Endometrial microvascular endothelial cells (primary cell): Measurements from ENCODE around the gene TMEM150C. TPM values are rescaled to one million over a fixed set of nuclear protein-coding genes. Genes with fewer than 3 reads are reported as not detected.

ENCODE experiments used
- in situ Hi-C: cut with HindIII; loops from 2 replicates; pipeline ENCODE4 v1.10.0; 2017; ENCODE audit warnings: low sequenced_read_pairs, low pct_unique_long_range_greater_than_20kb; ENCODE audit errors: inconsistent ontology term
- total RNA-seq: library from RNA; depleted of rRNA; stranded (reverse); fragments of >200 nt; gene quantifications from one replicate; pipeline ENCODE4 v1.2.3, GENCODE V29; 2015; ENCODE audit errors: inconsistent ontology term

TMEM150C gene
- total RNA-seq, 1 donor from 2014 or later, result 0.93 TPM

DNA sequence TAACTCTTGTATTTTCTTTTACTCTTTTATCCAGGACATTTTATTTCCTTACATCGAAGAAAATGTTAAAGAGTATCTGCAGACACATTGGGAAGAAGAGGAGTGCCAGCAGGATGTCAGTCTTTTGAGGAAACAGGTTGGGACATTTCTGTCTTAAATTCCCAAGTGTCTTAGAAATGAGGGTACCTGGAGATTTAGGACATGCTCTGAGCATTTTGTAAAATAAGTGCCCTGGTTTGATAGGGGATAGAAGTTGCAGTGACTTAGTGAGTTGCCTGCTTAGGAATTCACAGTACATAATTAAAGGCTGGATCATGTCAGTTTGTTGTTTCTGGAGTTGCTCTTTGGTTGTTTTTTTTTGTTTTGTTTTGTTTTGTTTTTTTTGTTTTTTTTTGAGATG, 113.9 kb downstream of the TMEM150C start:
- in situ Hi-C loops, result no loop called here

GRCh38 chr4:82439088-82439487, 122.7 kb downstream of the TMEM150C start:
- in situ Hi-C loops, result no loop called here

DNA sequence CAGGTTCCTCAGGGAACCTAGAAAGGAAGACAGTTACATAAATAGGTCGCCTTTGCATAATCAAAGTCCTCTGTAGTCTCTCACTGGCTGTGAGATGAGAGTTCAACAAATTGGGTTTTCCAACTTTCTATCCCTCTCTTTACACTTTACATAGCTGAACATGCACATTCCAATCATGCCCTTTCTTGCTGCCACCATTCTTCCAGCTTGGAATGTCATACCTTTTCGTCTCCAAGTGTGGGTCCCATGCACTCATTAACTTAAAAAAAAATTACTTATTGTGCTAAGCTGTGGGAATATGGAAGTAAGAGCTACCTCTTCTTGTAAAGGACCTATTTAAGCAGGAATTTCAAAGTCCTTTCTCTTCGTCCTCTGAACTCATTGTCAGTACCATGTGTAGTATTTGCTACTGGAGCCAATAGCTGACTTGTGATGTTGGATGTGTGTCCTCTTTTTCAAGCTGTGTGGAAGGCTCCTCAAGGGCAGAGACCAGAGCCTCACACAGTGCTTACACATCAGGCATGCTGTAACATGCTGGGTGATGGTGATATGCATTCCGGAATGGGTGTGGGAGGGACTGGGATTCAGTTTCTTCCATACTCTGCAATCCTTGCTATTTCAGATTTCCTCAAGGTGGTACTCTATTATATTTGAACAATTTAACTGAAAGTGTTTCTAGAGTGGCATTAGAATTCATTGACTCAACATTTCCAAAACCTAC, 124.3 kb downstream of the TMEM150C start:
- in situ Hi-C loops, result no loop called here

DNA sequence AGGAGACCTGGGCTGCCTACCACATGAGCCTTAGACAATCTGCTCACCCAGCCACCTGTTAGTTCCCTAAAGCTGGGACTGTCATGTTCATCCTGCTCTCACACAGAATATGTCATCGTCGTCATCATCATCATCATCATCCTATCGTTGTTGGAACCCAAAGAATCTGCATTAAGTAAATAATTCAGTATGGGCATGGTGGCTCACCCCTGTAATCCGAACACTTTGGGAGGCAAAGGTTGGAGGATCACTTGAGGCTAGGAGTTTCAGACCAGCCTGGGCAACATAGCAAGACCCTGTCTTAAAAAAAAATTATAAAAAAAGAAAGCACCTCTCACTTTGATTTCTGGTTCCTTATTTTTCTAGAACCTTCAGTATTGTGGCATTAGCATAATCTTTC, 125.0 kb downstream of the TMEM150C start:
- in situ Hi-C loops, result no loop called here

- in situ Hi-C loops, result no loop called here
Measured at GRCh38 chr4:82436130-82436529, 125.7 kb downstream of the TMEM150C start.

- in situ Hi-C loops, result no loop called here
Measured at GRCh38 chr4:82434949-82435348, 126.8 kb downstream of the TMEM150C start.

- in situ Hi-C loops, result no loop called here
Measured at GRCh38 chr4:82433791-82434190, 128.0 kb downstream of the TMEM150C start.

Other genes with a start within 250 kb of the TMEM150C start
- gene HNRNPD, start 188.0 kb downstream of the TMEM150C start, total RNA-seq, result 103 TPM
- gene HNRNPDL, start 131.5 kb downstream of the TMEM150C start, total RNA-seq, result 163 TPM
- 46.0 TPM for gene ENOPH1, start 131.4 kb downstream of the TMEM150C start, total RNA-seq
- 30.7 TPM for gene SCD5, start 236.8 kb upstream of the TMEM150C start, total RNA-seq